GM23338 (cell line): ENCODE results near the gene CCDC127.
A peak's percentile ranks its signal among the peaks of the same experiment; 100 is the strongest.

Experiments used
- CREB1 ChIP-seq: fragments of 250-450 bp; sonication (Bioruptor Pico); IDR thresholded peaks from 2 replicates; pipeline ENCODE4 v1.5.0; 2020; ENCODE audit warnings: low read depth, mild to moderate bottlenecking, moderate library complexity
- EZH2 ChIP-seq: fragments of 200-600 bp; sonication (generic); IDR thresholded peaks from one replicate; pipeline ENCODE4 v1.8.0; 2017; ENCODE audit warnings: antibody characterized with exemption, mild to moderate bottlenecking, low read depth; ENCODE audit not compliant: unreplicated experiment
- EZH2phosphoT487 ChIP-seq: fragments of 200-600 bp; sonication (generic); IDR thresholded peaks from one replicate; pipeline ENCODE4 v1.8.1; 2018; ENCODE audit warnings: antibody characterized with exemption; ENCODE audit not compliant: unreplicated experiment
- JUNB ChIP-seq: IDR thresholded peaks from one replicate; pipeline ENCODE4 v1.6.1; 2016; ENCODE audit warnings: antibody characterized with exemption; ENCODE audit not compliant: unreplicated experiment
- NANOG ChIP-seq: IDR thresholded peaks from 2 replicates; pipeline ENCODE4 v1.6.1; 2016; ENCODE audit warnings: antibody characterized with exemption, borderline replicate concordance
- POLR2AphosphoS5 ChIP-seq: IDR thresholded peaks from 2 replicates; pipeline ENCODE4 v1.6.1; 2016; ENCODE audit warnings: antibody characterized with exemption, low read depth
- TF ChIP-seq, protein P1 (sequence below), 2 experiments: fragments of 200-600 bp in 1 of 2; sonication (generic) in 1 of 2; conservative IDR thresholded peaks; 2 replicates each; pipeline versions ENCODE4 v1.5.1 to v1.6.1; 2016 to 2017; ENCODE audit warnings: antibody characterized with exemption in 2 of 2, low read depth in 2 of 2, mild to moderate bottlenecking in 2 of 2, moderate library complexity in 1 of 2
- TF ChIP-seq, protein P2 (sequence below): IDR thresholded peaks from 2 replicates; pipeline ENCODE4 v1.6.1; 2016; ENCODE audit warnings: antibody characterized with exemption
- TF ChIP-seq, protein P3 (sequence below): IDR thresholded peaks from one replicate; pipeline ENCODE4 v1.6.1; 2018; ENCODE audit warnings: antibody characterized with exemption; ENCODE audit not compliant: unreplicated experiment

DNA sequence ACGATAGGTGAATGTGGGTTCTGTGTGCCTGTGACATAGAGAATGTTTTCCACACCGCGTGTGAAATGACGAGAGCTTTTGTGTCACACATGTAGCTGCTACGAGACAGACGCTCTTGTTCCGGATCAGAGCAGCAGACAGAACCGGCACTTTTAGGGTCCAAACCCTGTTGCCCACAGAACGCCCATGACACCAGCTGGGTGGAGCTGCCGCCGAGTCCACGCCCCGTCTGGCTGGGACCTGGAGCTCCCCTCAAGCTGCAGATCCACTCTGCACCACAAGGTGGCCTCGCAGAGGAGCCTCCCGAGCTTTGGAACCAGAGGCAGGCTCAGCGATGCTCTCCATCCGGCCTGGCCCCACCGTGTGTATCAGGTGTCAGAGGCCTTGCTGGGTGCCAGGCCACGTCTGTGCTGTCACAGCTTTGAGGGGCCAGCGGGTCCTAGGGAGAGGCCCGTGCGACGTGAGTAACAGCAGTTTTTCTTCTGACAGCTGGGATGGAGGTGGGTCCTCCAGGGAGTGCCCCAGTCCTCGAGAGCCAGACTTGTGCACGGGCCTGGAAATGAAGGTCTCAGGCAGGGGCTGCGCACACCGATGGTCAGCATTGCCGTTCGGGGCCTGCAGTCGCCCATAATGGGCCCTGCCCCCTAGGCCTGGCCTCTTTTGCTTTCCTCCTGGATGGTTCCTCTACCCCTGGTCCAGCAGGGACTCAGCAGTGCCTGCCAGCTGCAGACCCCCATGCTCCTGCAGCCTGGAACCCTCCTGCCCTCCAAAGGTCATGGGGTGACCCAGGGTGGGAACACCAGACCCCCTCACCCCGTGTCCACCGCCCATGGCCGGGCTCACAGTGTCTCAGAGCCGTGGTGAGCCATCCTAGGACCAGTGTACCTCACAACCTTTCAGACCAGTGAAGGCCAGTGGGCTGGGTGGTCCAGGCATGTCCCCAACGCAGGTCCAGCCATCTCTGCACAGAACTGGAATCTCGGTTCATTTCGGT, 29.2 kb downstream of the CCDC127 start:
- TF ChIP-seq CREB1 (CRISPR knock-in tag) (no peak), EZH2 (no peak), POLR2AphosphoS5 (0 out of 2 replicates have a peak, but pooled peaks have one; percentile 15), NANOG (no peak), EZH2phosphoT487 (no peak), JUNB (no peak)
- TF ChIP-seq, protein P1, sequence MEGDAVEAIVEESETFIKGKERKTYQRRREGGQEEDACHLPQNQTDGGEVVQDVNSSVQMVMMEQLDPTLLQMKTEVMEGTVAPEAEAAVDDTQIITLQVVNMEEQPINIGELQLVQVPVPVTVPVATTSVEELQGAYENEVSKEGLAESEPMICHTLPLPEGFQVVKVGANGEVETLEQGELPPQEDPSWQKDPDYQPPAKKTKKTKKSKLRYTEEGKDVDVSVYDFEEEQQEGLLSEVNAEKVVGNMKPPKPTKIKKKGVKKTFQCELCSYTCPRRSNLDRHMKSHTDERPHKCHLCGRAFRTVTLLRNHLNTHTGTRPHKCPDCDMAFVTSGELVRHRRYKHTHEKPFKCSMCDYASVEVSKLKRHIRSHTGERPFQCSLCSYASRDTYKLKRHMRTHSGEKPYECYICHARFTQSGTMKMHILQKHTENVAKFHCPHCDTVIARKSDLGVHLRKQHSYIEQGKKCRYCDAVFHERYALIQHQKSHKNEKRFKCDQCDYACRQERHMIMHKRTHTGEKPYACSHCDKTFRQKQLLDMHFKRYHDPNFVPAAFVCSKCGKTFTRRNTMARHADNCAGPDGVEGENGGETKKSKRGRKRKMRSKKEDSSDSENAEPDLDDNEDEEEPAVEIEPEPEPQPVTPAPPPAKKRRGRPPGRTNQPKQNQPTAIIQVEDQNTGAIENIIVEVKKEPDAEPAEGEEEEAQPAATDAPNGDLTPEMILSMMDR (conservative IDR thresholded peaks at IDR 0.05; ENCODE audit: low read depth in 2 of 2) = peak; percentile 73 to 92
- TF ChIP-seq, protein P2, sequence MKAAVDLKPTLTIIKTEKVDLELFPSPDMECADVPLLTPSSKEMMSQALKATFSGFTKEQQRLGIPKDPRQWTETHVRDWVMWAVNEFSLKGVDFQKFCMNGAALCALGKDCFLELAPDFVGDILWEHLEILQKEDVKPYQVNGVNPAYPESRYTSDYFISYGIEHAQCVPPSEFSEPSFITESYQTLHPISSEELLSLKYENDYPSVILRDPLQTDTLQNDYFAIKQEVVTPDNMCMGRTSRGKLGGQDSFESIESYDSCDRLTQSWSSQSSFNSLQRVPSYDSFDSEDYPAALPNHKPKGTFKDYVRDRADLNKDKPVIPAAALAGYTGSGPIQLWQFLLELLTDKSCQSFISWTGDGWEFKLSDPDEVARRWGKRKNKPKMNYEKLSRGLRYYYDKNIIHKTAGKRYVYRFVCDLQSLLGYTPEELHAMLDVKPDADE = no peak
- TF ChIP-seq, protein P3, sequence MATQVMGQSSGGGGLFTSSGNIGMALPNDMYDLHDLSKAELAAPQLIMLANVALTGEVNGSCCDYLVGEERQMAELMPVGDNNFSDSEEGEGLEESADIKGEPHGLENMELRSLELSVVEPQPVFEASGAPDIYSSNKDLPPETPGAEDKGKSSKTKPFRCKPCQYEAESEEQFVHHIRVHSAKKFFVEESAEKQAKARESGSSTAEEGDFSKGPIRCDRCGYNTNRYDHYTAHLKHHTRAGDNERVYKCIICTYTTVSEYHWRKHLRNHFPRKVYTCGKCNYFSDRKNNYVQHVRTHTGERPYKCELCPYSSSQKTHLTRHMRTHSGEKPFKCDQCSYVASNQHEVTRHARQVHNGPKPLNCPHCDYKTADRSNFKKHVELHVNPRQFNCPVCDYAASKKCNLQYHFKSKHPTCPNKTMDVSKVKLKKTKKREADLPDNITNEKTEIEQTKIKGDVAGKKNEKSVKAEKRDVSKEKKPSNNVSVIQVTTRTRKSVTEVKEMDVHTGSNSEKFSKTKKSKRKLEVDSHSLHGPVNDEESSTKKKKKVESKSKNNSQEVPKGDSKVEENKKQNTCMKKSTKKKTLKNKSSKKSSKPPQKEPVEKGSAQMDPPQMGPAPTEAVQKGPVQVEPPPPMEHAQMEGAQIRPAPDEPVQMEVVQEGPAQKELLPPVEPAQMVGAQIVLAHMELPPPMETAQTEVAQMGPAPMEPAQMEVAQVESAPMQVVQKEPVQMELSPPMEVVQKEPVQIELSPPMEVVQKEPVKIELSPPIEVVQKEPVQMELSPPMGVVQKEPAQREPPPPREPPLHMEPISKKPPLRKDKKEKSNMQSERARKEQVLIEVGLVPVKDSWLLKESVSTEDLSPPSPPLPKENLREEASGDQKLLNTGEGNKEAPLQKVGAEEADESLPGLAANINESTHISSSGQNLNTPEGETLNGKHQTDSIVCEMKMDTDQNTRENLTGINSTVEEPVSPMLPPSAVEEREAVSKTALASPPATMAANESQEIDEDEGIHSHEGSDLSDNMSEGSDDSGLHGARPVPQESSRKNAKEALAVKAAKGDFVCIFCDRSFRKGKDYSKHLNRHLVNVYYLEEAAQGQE = no peak
